GM10266 (cell line): ENCODE results near the gene NDE1.
"Not testable (repeated sequence)": the region's sequence is repeated elsewhere in the genome, so short reads cannot be mapped to it uniquely, and the experiment has no call there.

Experiments used
- DNase-seq: peaks from one replicate; pipeline ENCODE4 v3.0.0; 2012; ENCODE audit errors: extremely low spot score
- TF ChIP-seq, protein P1 (sequence below): IDR thresholded peaks from 2 replicates; pipeline ENCODE4 v1.5.1; 2012; ENCODE audit warnings: mild to moderate bottlenecking, low read depth; ENCODE audit not compliant: control insufficient read depth, insufficient read depth; ENCODE audit errors: missing control alignments

NDE1 gene

DNA sequence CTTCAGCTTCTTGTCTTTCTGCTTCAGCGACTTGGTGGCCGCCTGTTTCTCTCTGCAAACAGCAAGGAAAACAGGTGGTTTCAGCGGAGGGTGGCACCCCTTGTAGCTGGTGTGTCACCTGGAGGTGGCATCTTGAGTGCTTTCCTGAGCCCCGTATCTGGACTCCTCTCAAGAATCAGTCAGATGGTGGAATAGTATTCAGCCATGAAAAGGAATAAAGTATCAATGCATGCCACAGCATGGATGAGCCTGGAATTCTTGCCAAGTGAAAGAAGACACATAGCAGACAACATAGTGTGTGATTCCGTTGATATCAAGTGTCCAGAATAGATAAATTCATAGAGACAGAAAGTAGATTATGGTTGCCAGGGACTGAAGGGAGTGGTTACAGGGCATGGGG, 65.2 kb downstream of the NDE1 start:
- no peak for DNase-seq
- TF ChIP-seq, protein P1, sequence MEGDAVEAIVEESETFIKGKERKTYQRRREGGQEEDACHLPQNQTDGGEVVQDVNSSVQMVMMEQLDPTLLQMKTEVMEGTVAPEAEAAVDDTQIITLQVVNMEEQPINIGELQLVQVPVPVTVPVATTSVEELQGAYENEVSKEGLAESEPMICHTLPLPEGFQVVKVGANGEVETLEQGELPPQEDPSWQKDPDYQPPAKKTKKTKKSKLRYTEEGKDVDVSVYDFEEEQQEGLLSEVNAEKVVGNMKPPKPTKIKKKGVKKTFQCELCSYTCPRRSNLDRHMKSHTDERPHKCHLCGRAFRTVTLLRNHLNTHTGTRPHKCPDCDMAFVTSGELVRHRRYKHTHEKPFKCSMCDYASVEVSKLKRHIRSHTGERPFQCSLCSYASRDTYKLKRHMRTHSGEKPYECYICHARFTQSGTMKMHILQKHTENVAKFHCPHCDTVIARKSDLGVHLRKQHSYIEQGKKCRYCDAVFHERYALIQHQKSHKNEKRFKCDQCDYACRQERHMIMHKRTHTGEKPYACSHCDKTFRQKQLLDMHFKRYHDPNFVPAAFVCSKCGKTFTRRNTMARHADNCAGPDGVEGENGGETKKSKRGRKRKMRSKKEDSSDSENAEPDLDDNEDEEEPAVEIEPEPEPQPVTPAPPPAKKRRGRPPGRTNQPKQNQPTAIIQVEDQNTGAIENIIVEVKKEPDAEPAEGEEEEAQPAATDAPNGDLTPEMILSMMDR, result no peak

DNA sequence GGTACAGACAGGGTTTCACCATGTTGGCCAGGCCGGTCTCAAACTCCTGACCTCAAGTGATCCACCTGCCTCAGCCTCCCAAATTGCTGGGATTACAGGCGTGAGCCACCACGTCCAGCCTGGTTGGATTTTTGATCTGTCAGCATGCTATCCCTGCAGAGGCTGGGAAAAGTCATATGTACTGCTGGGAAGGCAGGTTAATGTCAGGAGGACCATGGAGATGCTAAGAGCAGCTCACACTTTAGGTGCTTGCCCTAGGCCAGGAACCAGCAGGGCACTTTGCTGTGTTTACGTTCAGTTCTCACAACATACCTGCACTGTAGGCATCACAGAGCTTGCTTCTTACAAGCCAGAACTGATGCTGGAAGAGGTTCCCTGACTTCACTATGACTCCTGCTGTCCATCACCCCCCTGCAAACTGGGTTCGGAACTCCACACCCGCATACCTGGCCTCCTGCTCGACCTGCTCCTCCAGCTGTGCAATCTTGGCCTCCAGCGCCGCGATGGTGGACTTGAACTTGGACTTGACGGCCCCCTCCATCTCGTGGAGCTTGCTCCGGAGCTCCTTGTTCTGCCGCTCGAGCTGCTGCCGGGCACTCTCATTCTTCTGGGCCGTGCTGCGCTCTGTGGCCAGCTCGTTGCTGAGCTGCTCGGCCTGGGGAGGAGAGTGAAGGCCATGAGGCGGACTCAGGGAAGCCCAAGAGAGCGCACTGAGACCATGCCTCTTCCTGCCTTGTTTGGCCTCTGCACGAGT, 66.8 kb downstream of the NDE1 start:
- TF ChIP-seq, protein P1, result no peak
- DNase-seq, result no peak

DNA sequence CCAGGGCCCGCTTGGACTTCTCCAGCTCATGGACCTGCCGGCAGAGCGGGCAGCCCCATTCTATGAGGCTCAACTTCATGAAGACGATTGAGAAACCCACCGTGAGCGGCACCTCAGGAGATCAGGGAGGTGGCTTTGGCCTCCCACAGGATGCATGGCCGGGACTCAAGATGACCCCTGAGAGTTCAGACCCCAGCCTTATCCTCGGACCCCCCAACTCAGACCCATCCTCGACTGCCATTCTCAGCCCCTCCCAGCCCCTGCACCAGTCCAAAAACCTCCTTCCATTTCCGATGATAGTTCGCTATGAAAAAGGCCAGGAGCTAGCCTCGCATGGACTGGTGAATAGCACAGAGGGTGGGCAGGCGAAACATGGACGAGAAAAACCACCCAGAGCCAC, 71.0 kb downstream of the NDE1 start:
- TF ChIP-seq, protein P1, result no peak

DNA sequence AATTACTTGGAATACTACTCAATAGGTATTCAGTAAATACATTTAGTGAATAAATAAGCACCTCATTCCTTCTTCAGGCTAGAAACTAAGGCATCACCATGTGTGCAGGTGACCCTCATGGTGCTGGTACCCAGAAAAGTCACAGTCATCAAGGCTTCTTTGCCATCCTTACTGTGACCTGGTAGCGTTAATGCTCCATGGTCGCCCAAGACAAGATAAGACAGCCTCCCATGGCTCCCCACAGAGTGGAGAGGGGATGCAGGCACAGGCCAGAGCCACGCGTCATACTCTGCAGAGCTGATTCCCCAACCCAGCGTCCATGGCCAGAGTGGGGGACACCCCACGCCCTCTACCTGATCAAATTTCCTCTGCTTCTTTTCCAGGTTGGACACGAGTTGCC, 73.8 kb downstream of the NDE1 start:
- TF ChIP-seq, protein P1, result no peak
- no peak for DNase-seq

More for the DNA sequence above, 71.0 kb downstream of the NDE1 start:
- DNase-seq, result no peak

DNA sequence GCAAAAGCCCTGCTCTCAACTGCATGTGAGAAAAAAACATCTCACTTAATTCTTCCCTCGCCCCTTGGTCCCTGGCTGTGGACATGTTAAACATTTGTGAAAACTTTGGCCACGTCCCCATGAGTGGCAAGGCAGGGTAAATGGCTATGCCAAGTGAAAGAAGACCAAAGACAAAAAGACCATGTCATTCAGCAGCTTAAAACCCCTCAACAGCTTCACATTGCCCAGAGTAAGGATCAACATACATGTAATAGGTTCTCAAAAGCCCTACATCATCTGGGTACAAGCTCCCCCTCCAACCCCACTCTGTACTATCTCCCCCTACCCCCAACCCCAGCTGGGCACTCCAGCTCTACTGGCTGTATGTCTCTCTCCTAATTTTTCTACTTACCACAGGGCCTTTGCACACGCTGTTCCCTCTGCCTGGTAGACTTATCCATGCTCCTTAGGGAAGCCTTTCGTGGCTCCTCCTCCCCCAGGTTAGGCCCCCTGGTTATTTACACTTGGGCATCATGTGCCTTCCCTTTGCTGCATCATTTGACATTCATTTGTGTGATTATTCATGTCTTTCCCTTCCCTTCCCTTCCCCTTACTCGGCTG, 75.7 kb downstream of the NDE1 start:
- no peak for DNase-seq
- TF ChIP-seq, protein P1, result no peak

DNA sequence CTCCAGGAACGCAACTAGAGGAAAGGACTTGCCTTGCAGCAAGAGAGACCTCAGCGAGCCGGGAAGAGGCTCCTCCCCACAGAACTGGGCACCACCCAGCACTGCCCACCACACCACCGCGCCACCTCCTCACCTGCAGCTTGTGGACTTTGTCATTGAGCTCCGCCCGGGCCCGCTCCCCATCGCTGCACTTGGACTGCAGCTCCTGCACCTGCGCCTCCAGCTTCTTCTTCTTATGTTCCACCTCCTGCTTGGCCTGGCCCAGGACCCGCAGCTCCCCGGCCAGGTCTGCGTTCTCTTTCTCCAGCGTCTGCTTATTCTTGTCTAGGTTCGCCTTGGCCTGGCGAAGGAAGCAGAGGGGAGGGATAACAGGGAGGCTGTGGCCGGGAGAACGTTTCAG, 76.7 kb downstream of the NDE1 start:
- TF ChIP-seq, protein P1, result no peak
- DNase-seq, result no peak

DNA sequence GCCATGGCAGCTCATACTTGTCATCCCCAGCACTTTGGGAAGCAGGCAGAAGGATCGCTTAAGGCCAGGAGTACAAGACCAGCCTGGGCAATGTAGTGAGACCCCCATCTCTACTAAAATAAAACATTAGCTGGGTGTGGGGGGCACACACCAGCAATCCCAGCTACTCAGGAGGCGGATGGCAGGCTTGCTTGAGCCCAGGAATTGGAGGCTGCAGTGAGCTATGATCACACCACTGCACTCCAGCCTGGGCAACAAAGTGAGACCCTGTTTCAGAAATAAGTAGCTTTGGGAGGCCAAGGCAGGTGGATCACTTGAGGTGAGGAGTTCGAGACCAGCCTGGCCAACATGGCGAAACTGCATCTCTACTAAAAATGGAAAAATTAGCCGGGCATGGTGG, 77.7 kb downstream of the NDE1 start:
- not testable (repeated sequence) for DNase-seq
